ENCODE results near the gene B4GALT6.
"Not testable (repeated sequence)": the region's sequence is repeated elsewhere in the genome, so short reads cannot be mapped to it uniquely, and the experiment has no call there.

The B4GALT6 gene

GRCh38 chr18:31684279-31685096 lies at the start of gene B4GALT6:
Gene B4GALT6 (minus strand): TSS chr18:31684581. CDS start chr18:31684426, 155 bp downstream.
- peak; percentile 27 for DNase-seq

- DNase-seq: no peak
Measured at GRCh38 chr18:31731628-31732027, 47.2 kb upstream of the B4GALT6 start.

GRCh38 chr18:31729196-31729595 lies 44.8 kb upstream of the B4GALT6 start:
- not testable (repeated sequence) for DNase-seq

- no peak for DNase-seq
Measured at GRCh38 chr18:31723990-31724711, 39.8 kb upstream of the B4GALT6 start.

GRCh38 chr18:31723639-31723989 lies 39.2 kb upstream of the B4GALT6 start:
- no peak for DNase-seq

GRCh38 chr18:31722369-31722957 lies 38.1 kb upstream of the B4GALT6 start:
- peak; percentile 87 for DNase-seq

GRCh38 chr18:31721601-31722000 lies 37.2 kb upstream of the B4GALT6 start:
- no peak for DNase-seq

GRCh38 chr18:31720867-31721266 lies 36.5 kb upstream of the B4GALT6 start:
- no peak for DNase-seq

- no peak for DNase-seq
Measured at GRCh38 chr18:31719363-31720006, 35.1 kb upstream of the B4GALT6 start.

- no peak for DNase-seq
Measured at GRCh38 chr18:31718386-31718785, 34.0 kb upstream of the B4GALT6 start.

GRCh38 chr18:31716362-31716761 lies 32.0 kb upstream of the B4GALT6 start:
- no peak for DNase-seq

- no peak for DNase-seq
Measured at GRCh38 chr18:31711365-31712172, 27.2 kb upstream of the B4GALT6 start.

- no peak for DNase-seq
Measured at GRCh38 chr18:31710826-31711225, 26.4 kb upstream of the B4GALT6 start.

- DNase-seq: no peak
Measured at GRCh38 chr18:31707815-31708214, 23.4 kb upstream of the B4GALT6 start.

GRCh38 chr18:31702449-31702848 lies 18.1 kb upstream of the B4GALT6 start:
- DNase-seq: no peak

GRCh38 chr18:31701744-31702143 lies 17.4 kb upstream of the B4GALT6 start:
- no peak for DNase-seq

GRCh38 chr18:31700990-31701389 lies 16.6 kb upstream of the B4GALT6 start:
- DNase-seq: no peak

- no peak for DNase-seq
Measured at GRCh38 chr18:31697351-31698298, 13.2 kb upstream of the B4GALT6 start.

GRCh38 chr18:31695989-31696388 lies 11.6 kb upstream of the B4GALT6 start:
- no peak for DNase-seq

- no peak for DNase-seq
Measured at GRCh38 chr18:31694297-31694696, 9.9 kb upstream of the B4GALT6 start.

- no peak for DNase-seq
Measured at GRCh38 chr18:31688606-31689005, 4.2 kb upstream of the B4GALT6 start.
